WERI-Rb-1 (cell line): ENCODE results near the gene SLC27A4.

Source experiments
- DNase-seq: peaks from one replicate; pipeline ENCODE4 v3.0.0-alpha.2; 2020
- H3K27ac ChIP-seq: fragments of 250-450 bp; sonication (Bioruptor Pico); 2 replicates; pipeline ENCODE4 v1.5.1; 2020; ENCODE audit warnings: mild to moderate bottlenecking, moderate library complexity
- H3K27me3 ChIP-seq: fragments of 250-450 bp; sonication (Bioruptor Pico); 2 replicates; pipeline ENCODE4 v1.5.1; 2021; ENCODE audit warnings: mild to moderate bottlenecking, low read depth, moderate library complexity; ENCODE audit not compliant: insufficient read depth, severe bottlenecking
- H3K36me3 ChIP-seq: fragments of 250-450 bp; sonication (Bioruptor Pico); 2 replicates; pipeline ENCODE4 v1.5.1; 2020; ENCODE audit warnings: mild to moderate bottlenecking, moderate library complexity
- H3K4me3 ChIP-seq: 2 replicates; pipeline ENCODE4 v1.5.1; 2011; ENCODE audit warnings: low read depth, mild to moderate bottlenecking, control low read depth, low read length
- H3K9me3 ChIP-seq: fragments of 250-450 bp; sonication (Bioruptor Pico); 2 replicates; pipeline ENCODE4 v1.5.1; 2021; ENCODE audit warnings: mild to moderate bottlenecking, moderate library complexity; ENCODE audit not compliant: severe bottlenecking
- CTCF ChIP-seq: IDR thresholded peaks from 2 replicates; pipeline ENCODE4 v1.5.1; 2011; ENCODE audit warnings: low read depth, mild to moderate bottlenecking, control low read depth, inconsistent platforms, low read length

SLC27A4 gene

GRCh38 chr9:128322404-128323211, 17.7 kb upstream of the SLC27A4 start, which contains the start of the genes COQ4 and TRUB2:
COQ4 (plus strand) TSS chr9:128322839; CDS start chr9:128322859, 20 bp downstream.
TRUB2 (minus strand) TSS chr9:128322447; CDS start chr9:128322408, 39 bp downstream.
- 0 out of 2 replicates have a peak, but pooled peaks have one; percentile 10 for TF ChIP-seq CTCF
- Histone ChIP-seq H3K27ac (peak within 1 kb of the TSS; percentile 98), H3K27me3 (no peaks in the 10 kb centered on the region), H3K4me3 (peak within 1 kb of the TSS; percentile 98), H3K36me3 (peaks cover 76% of the 10 kb centered on the region), H3K9me3 (no peaks in the 10 kb centered on the region)
- DNase-seq, result peak; percentile 97

GRCh38 chr9:128323212-128323730, 17.1 kb upstream of the SLC27A4 start:
- no peak for DNase-seq
- peaks cover 76% of the 10 kb centered on the region for H3K36me3 ChIP-seq
- peak overlapping the region; percentile 98 for H3K4me3 ChIP-seq
- H3K9me3 ChIP-seq, result no peaks in the 10 kb centered on the region
- H3K27me3 ChIP-seq, result no peaks in the 10 kb centered on the region
- no peak for TF ChIP-seq CTCF
- H3K27ac ChIP-seq, result peak overlapping the region; percentile 98

GRCh38 chr9:128323791-128324190, 16.5 kb upstream of the SLC27A4 start:
- Histone ChIP-seq H3K27me3 (no peaks in the 10 kb centered on the region), H3K36me3 (peaks cover 76% of the 10 kb centered on the region), H3K27ac (peak overlapping the region; percentile 98; the same call in 1 of the 2 replicates), H3K9me3 (no peaks in the 10 kb centered on the region), H3K4me3 (peak overlapping the region; percentile 98)
- no peak for TF ChIP-seq CTCF
- no peak for DNase-seq

GRCh38 chr9:128324401-128324800, 15.9 kb upstream of the SLC27A4 start:
- Histone ChIP-seq H3K4me3 (no peak overlapping the region), H3K9me3 (no peaks in the 10 kb centered on the region), H3K27me3 (no peaks in the 10 kb centered on the region), H3K36me3 (peaks cover 73% of the 10 kb centered on the region), H3K27ac (no peak overlapping the region)
- no peak for TF ChIP-seq CTCF
- no peak for DNase-seq

GRCh38 chr9:128325629-128326028, 14.7 kb upstream of the SLC27A4 start:
- Histone ChIP-seq H3K27me3 (no peaks in the 10 kb centered on the region), H3K9me3 (no peaks in the 10 kb centered on the region), H3K4me3 (no peak overlapping the region), H3K36me3 (peaks cover 68% of the 10 kb centered on the region), H3K27ac (no peak overlapping the region)
- no peak for TF ChIP-seq CTCF
- no peak for DNase-seq
